Mammary epithelial cell (primary cell): ENCODE measurements around the gene PDZD8.

ENCODE experiments used
- CTCF ChIP-seq, 2 donors: IDR thresholded peaks in 1 of 2; conservative IDR thresholded peaks in 1 of 2; 2 replicates each; pipeline ENCODE4 v1.5.1; 2011 to 2012; ENCODE audit warnings: inconsistent platforms in 2 of 2, low read length in 2 of 2, mild to moderate bottlenecking in 2 of 2, control low read depth in 1 of 2, low read depth in 1 of 2; ENCODE audit not compliant: insufficient read depth in 1 of 2; ENCODE audit errors: extremely low read depth in 1 of 2
- EZH2 ChIP-seq: IDR thresholded peaks from 2 replicates; pipeline ENCODE4 v1.6.1; 2012; ENCODE audit warnings: low read length, inconsistent platforms, borderline replicate concordance

- TF ChIP-seq CTCF (conservative IDR thresholded peaks at IDR 0.05 in 1 of 2, IDR thresholded peaks at IDR 0.05 in 1 of 2; ENCODE audit: extremely low read depth in 1 of 2, insufficient read depth in 1 of 2, low read depth in 1 of 2, low read length in 2 of 2): no peak
- no peak for TF ChIP-seq EZH2
Observed at GRCh38 chr10:117266812-117267211, 108.4 kb downstream of the PDZD8 start.
